MCF 10A (cell line): ENCODE measurements around the gene PTGIS. TPM values are rescaled to one million over a fixed set of nuclear protein-coding genes. Genes with fewer than 3 reads are reported as not detected.
"Not testable (repeated sequence)": the region's sequence is repeated elsewhere in the genome, so short reads cannot be mapped to it uniquely, and the experiment has no call there.

Experiments used
- Bru-seq: library from RNA; stranded (reverse); fragments of 400-500 nt; gene quantifications from one replicate; lab custom pipeline; 2021; lab: Mats Ljungman, UMichigan
- BruChase-seq, 2 experiments: library from RNA; stranded (reverse); fragments of 400-500 nt; gene quantifications; one replicate each; lab custom pipeline; 2021; lab: Mats Ljungman, UMichigan
- BruUV-seq: library from RNA; stranded (reverse); fragments of 400-500 nt; replicated peaks from 2 replicates; lab custom pipeline; 2021; lab: Mats Ljungman, UMichigan
- CTCF ChIA-PET: fragments of 300-600 bp; sonication (Branson Sonifier 250); formaldehyde crosslinking; extraction: SDS; loops from one replicate; lab custom pipeline; 2021; ENCODE audit warnings: antibody characterized with exemption, inconsistent platforms; lab: Yijun Ruan, JAX
- POLR2A ChIA-PET: fragments of 300-600, 350-650 bp; sonication (Branson Sonifier 250); formaldehyde crosslinking; extraction: SDS; loops from one replicate; lab custom pipeline; 2020; ENCODE audit warnings: antibody characterized with exemption, inconsistent platforms; lab: Yijun Ruan, JAX
- DNase-seq: peaks from one replicate; pipeline ENCODE4 v3.0.0-alpha.2; 2018; ENCODE audit not compliant: unreplicated experiment
- H3K27ac Mint-ChIP-seq: one replicate; pipeline ENCODE4 v1.8.0; 2022; ENCODE audit warnings: mild to moderate bottlenecking, low read depth, mixed read lengths; ENCODE audit not compliant: unreplicated experiment
- H3K27me3 Mint-ChIP-seq: one replicate; pipeline ENCODE4 v1.8.0; 2022; ENCODE audit warnings: mixed read lengths; ENCODE audit not compliant: insufficient read depth, unreplicated experiment
- H3K36me3 Mint-ChIP-seq: one replicate; pipeline ENCODE4 v1.8.0; 2022; ENCODE audit warnings: mild to moderate bottlenecking, moderate library complexity, mixed read lengths; ENCODE audit not compliant: insufficient read depth, unreplicated experiment
- H3K4me1 Mint-ChIP-seq: one replicate; pipeline ENCODE4 v1.8.0; 2022; ENCODE audit warnings: mixed read lengths; ENCODE audit not compliant: insufficient read depth, unreplicated experiment
- H3K4me3 Mint-ChIP-seq: one replicate; pipeline ENCODE4 v1.8.0; 2022; ENCODE audit warnings: mild to moderate bottlenecking, moderate library complexity, mixed read lengths; ENCODE audit not compliant: unreplicated experiment
- H3K9me3 Mint-ChIP-seq: one replicate; pipeline ENCODE4 v1.8.0; 2022; ENCODE audit warnings: mixed read lengths; ENCODE audit not compliant: unreplicated experiment
- intact Hi-C: fragments of 100-400 bp; cut with micrococcal nuclease; formaldehyde crosslinking; loops from 2 replicates; pipeline ENCODE4 v1.14.1; 2022
- long read RNA-seq: library from polyadenylated mRNA; stranded (forward); transcript quantifications from one replicate; pipeline ENCODE4 v2.0.0, GENCODE V29; 2022
- total RNA-seq: library from RNA; stranded (reverse); gene quantifications from 2 replicates; pipeline ENCODE4 v1.2.3, GENCODE V29; 2022
- TF ChIP-seq, protein P1 (sequence below): fragments of 200-600 bp; IDR thresholded peaks from one replicate; pipeline ENCODE4 v1.8.0; 2022; ENCODE audit warnings: antibody characterized with exemption, mild to moderate bottlenecking; ENCODE audit not compliant: unreplicated experiment

The PTGIS gene
- total RNA-seq (not detected in 2 replicates), Bru-seq, nascent RNA (not detected), BruChase-seq, experiment 1, labeled RNA remaining after a 6-hour chase (not detected), BruChase-seq, experiment 2, labeled RNA remaining after a 2-hour chase (not detected)
- long read RNA-seq, result 0 reads

GRCh38 chr20:49567421-49568277 lies at the start of gene PTGIS:
TSS of gene PTGIS (minus strand) at chr20:49568137. CDS start at chr20:49568116, 21 bp downstream.
- Mint-ChIP-seq H3K9me3 (no peaks in the 10 kb centered on the region), H3K27me3 (peaks cover 52% of the 10 kb centered on the region), H3K36me3 (no peaks in the 10 kb centered on the region), H3K4me3 (no peak within 1 kb of the TSS), H3K27ac (no peak within 1 kb of the TSS), H3K4me1 (peaks cover 5% of the 10 kb centered on the region)
- no TSS peak for BruUV-seq
- intact Hi-C loops, result no loop called here
- CTCF ChIA-PET, result interaction anchor here (0.7 to 0.9 kb wide), 2 partner anchors 41 to 42 kb away, joined by 3 read pairs; no protein-coding TSS in a partner anchor
- TF ChIP-seq, protein P1, sequence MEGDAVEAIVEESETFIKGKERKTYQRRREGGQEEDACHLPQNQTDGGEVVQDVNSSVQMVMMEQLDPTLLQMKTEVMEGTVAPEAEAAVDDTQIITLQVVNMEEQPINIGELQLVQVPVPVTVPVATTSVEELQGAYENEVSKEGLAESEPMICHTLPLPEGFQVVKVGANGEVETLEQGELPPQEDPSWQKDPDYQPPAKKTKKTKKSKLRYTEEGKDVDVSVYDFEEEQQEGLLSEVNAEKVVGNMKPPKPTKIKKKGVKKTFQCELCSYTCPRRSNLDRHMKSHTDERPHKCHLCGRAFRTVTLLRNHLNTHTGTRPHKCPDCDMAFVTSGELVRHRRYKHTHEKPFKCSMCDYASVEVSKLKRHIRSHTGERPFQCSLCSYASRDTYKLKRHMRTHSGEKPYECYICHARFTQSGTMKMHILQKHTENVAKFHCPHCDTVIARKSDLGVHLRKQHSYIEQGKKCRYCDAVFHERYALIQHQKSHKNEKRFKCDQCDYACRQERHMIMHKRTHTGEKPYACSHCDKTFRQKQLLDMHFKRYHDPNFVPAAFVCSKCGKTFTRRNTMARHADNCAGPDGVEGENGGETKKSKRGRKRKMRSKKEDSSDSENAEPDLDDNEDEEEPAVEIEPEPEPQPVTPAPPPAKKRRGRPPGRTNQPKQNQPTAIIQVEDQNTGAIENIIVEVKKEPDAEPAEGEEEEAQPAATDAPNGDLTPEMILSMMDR, result no peak
- POLR2A ChIA-PET, result interaction anchor here (1.0 kb wide), 1 partner anchor 15 kb away, joined by 3 read pairs; no protein-coding TSS in a partner anchor
- DNase-seq, result no peak

DNA sequence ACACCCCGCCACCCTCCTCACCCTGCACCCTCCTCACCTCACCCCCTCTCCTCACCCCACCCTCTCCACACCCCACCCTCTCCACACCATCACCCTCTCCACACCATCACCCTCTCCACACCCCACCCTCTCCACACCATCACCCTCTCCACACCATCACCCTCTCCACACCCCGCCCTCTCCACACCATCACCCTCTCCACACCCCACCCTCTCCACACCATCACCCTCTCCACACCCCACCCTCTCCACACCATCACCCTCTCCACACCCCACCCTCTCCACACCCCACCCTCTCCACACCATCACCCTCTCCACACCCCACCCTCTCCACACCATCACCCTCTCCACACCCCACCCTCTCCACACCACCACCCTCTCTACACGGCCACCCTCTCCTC lies 49.5 kb upstream of the PTGIS start:
- BruUV-seq, intact Hi-C loops: not testable (repeated sequence)

DNA sequence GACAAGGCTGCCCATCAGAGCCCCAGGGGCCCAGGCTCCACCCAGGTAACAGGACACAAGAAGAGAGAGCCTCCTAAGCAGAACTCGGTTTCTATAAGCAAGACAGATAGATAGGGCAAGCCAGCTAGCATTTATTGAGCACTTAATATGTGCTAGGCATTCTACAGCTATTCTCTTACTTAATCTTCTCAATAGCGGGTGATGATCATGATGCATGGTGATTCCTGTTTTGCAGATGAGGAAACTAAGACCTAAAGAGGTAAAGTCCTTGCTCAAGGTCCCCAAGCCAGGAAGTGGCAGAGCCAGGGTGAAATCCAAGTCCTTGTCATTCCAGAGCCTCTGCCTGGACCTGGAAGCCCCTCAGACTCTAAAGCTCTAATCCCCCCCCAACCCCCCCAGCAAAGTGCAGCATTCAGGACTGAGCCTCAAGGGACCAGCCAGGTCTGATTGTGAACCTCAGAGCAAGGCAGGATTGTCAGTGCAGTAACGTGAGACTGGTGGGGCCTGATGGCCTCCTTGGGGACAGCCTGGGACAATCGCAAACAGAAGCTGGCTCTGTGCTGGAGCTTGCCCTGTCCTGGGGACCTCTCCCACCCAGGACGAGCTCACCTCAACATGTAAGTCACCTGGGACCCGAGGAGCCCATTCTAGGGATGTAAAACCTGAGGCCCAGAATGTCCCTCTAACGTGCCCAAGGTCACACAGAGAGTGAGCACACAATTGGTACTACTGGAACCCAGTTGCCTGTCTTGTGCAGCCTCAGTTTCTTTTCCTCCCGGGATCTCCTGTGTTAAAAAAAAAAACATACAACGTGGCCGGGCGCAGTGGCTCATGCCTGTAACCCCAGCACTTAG lies 48.4 kb upstream of the PTGIS start:
- H3K27ac Mint-ChIP-seq, result no peak overlapping the region
- ChIA-PET POLR2A (interaction anchor here (0.6 to 1.9 kb wide), 4 partner anchors 75 to 230 kb away, joined by 3 to 9 read pairs (median 3); no protein-coding TSS in a partner anchor), CTCF (interaction anchor here (0.6 to 14.3 kb wide), 6 partner anchors 9 to 297 kb away, joined by 3 to 354 read pairs (median 4); no protein-coding TSS in a partner anchor)
- H3K4me1 Mint-ChIP-seq, result peaks cover 9% of the 10 kb centered on the region
- peaks cover 2% of the 10 kb centered on the region for H3K9me3 Mint-ChIP-seq
- intact Hi-C loops, result no loop called here
- BruUV-seq, result no TSS peak
- no peaks in the 10 kb centered on the region for H3K36me3 Mint-ChIP-seq
- H3K4me3 Mint-ChIP-seq, result no peak overlapping the region
- no peak for DNase-seq
- TF ChIP-seq, protein P1, result no peak
- H3K27me3 Mint-ChIP-seq, result peaks cover 3% of the 10 kb centered on the region

More for the DNA sequence above, 49.5 kb upstream of the PTGIS start:
- DNase-seq, H3K4me1 Mint-ChIP-seq, H3K36me3 Mint-ChIP-seq, H3K9me3 Mint-ChIP-seq, H3K4me3 Mint-ChIP-seq, POLR2A ChIA-PET, H3K27ac Mint-ChIP-seq: not testable (repeated sequence)
- peaks cover 12% of the 10 kb centered on the region for H3K27me3 Mint-ChIP-seq
- CTCF ChIA-PET, result interaction anchor here (0.7 to 14.3 kb wide), 2 partner anchors 75 to 225 kb away, joined by 4 to 354 read pairs; no protein-coding TSS in a partner anchor
